HG03139 (cell line): Measurements from ENCODE around the gene KIF24.
"Not testable (repeated sequence)": the region's sequence is repeated elsewhere in the genome, so short reads cannot be mapped to it uniquely, and the experiment has no call there.

Source experiments
- ATAC-seq: cut with Tn5 transposase; IDR thresholded peaks from one replicate; pipeline ENCODE4 v1.9.1; 2021; ENCODE audit not compliant: unreplicated experiment

The KIF24 gene

GRCh38 chr9:34332076-34332964 lies 3.3 kb upstream of the KIF24 start:
- no peak for ATAC-seq

- ATAC-seq = no peak
These were observed 2.1 kb upstream of the KIF24 start for GRCh38 chr9:34331196-34331595.

- ATAC-seq = no peak
These were observed 525 bp downstream of the KIF24 start for GRCh38 chr9:34328500-34328986.

- no peak for ATAC-seq
These were observed 2.4 kb downstream of the KIF24 start for GRCh38 chr9:34326690-34327089.

GRCh38 chr9:34322899-34323591 lies 6.0 kb downstream of the KIF24 start:
- no peak for ATAC-seq

GRCh38 chr9:34321451-34321850 lies 7.6 kb downstream of the KIF24 start:
- no peak for ATAC-seq

- no peak for ATAC-seq
These were observed 10.8 kb downstream of the KIF24 start for GRCh38 chr9:34318163-34318790.

- ATAC-seq = no peak
These were observed 11.6 kb downstream of the KIF24 start for GRCh38 chr9:34317436-34317835.

GRCh38 chr9:34311499-34312185 lies 17.4 kb downstream of the KIF24 start:
- ATAC-seq = no peak

GRCh38 chr9:34310215-34310614 lies 18.9 kb downstream of the KIF24 start:
- no peak for ATAC-seq

GRCh38 chr9:34308316-34308715 lies 20.8 kb downstream of the KIF24 start:
- ATAC-seq = not testable (repeated sequence)

- ATAC-seq = not testable (repeated sequence)
These were observed 28.0 kb downstream of the KIF24 start for GRCh38 chr9:34301064-34301463.

GRCh38 chr9:34292552-34292951 lies 36.5 kb downstream of the KIF24 start:
- no peak for ATAC-seq

- ATAC-seq = no peak
These were observed 37.6 kb downstream of the KIF24 start for GRCh38 chr9:34291423-34291822.

GRCh38 chr9:34291023-34291422 lies 38.0 kb downstream of the KIF24 start:
- ATAC-seq = no peak

- no peak for ATAC-seq
These were observed 39.9 kb downstream of the KIF24 start for GRCh38 chr9:34289159-34289558.

GRCh38 chr9:34282096-34282495 lies 47.0 kb downstream of the KIF24 start:
- ATAC-seq = no peak

- no peak for ATAC-seq
These were observed 49.7 kb downstream of the KIF24 start for GRCh38 chr9:34279411-34279810.
